Measurements from ENCODE around the gene HCFC2. TPM values are rescaled to one million over a fixed set of nuclear protein-coding genes. Genes with fewer than 3 reads are reported as not detected.

Gene HCFC2
- total and polyA plus RNA-seq, 2 of the 8 experiments (the other 6 are each of a cell fraction or from before 2014, with no cell fraction given), result 0.62 to 1.8 TPM

- TF ChIP-seq BCL11A (IDR thresholded peaks at IDR 0.05; ENCODE audit: low read depth in 2 of 2, low read length in 2 of 2), result no peak
Observed at GRCh38 chr12:104060791-104061190, 3.5 kb upstream of the HCFC2 start (continued).

Data from H1 (cell line).